Measurements from ENCODE around the gene TRAPPC5. TPM values are rescaled to one million over a fixed set of nuclear protein-coding genes. Genes with fewer than 3 reads are reported as not detected.
A peak's percentile ranks its signal among the peaks of the same experiment; 100 is the strongest.

TRAPPC5 gene
- total and polyA plus RNA-seq, 8 donors, result 4.5 to 203 (median 18.8) TPM

- Histone ChIP-seq H3K4me1 (peaks cover 0 to 13% (median 4%) of the 10 kb centered on the region in 4 donors), H3K27ac (no peak overlapping the region), H3K9me3 (peaks cover 0 to 7% (median 0%) of the 10 kb centered on the region in 4 donors), H3K27me3 (peaks cover 0 to 77% (median 40%) of the 10 kb centered on the region in 3 donors), H3K36me3 (no peaks in the 10 kb centered on the region), H3K4me3 (no peak overlapping the region)
- intact Hi-C loops (cut with DNase I; ENCODE audit: low total_unique reads), result no loop called here
- TF ChIP-seq, protein P1, sequence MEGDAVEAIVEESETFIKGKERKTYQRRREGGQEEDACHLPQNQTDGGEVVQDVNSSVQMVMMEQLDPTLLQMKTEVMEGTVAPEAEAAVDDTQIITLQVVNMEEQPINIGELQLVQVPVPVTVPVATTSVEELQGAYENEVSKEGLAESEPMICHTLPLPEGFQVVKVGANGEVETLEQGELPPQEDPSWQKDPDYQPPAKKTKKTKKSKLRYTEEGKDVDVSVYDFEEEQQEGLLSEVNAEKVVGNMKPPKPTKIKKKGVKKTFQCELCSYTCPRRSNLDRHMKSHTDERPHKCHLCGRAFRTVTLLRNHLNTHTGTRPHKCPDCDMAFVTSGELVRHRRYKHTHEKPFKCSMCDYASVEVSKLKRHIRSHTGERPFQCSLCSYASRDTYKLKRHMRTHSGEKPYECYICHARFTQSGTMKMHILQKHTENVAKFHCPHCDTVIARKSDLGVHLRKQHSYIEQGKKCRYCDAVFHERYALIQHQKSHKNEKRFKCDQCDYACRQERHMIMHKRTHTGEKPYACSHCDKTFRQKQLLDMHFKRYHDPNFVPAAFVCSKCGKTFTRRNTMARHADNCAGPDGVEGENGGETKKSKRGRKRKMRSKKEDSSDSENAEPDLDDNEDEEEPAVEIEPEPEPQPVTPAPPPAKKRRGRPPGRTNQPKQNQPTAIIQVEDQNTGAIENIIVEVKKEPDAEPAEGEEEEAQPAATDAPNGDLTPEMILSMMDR (IDR thresholded peaks at IDR 0.05), result no peak
- TF ChIP-seq POLR2AphosphoS5 (IDR thresholded peaks at IDR 0.05), result no peak
- TF ChIP-seq EP300 (IDR thresholded peaks at IDR 0.05), result no peak
- no peak for TF ChIP-seq POLR2A (IDR thresholded peaks at IDR 0.05)
- DNase-seq, result no peak
- 41 to 56% (median 44%) methylated on average over 6 to 9 of the region's 9 CpGs for WGBS, 5 donors
Observed at GRCh38 chr19:7672522-7672921, 8.1 kb upstream of the TRAPPC5 start.

GRCh38 chr19:7674010-7675005 is 6.3 kb upstream of the TRAPPC5 start:
- H3K4me3 ChIP-seq, result no peak overlapping the region
- intact Hi-C loops (cut with DNase I; ENCODE audit: low total_unique reads), result no loop called here
- H3K9me3 ChIP-seq, result peaks cover 0 to 7% (median 0%) of the 10 kb centered on the region in 4 donors
- DNase-seq, result peak; percentile 70 to 78
- peaks cover 0 to 86% (median 47%) of the 10 kb centered on the region in 3 donors for H3K27me3 ChIP-seq
- H3K27ac ChIP-seq, result peak overlapping the region in 2 of 5 donors; percentile 46 to 50
- WGBS, 5 donors, result 43 to 57% (median 54%) methylated on average over 15 to 21 of the region's 21 CpGs
- TF ChIP-seq POLR2A (IDR thresholded peaks at IDR 0.05), result no peak
- no peak for TF ChIP-seq POLR2AphosphoS5 (IDR thresholded peaks at IDR 0.05)
- TF ChIP-seq, protein P1 (IDR thresholded peaks at IDR 0.05), result no peak
- no peak for TF ChIP-seq EP300 (IDR thresholded peaks at IDR 0.05)
- peaks cover 0 to 13% (median 4%) of the 10 kb centered on the region in 4 donors for H3K4me1 ChIP-seq
- no peaks in the 10 kb centered on the region for H3K36me3 ChIP-seq

DNA sequence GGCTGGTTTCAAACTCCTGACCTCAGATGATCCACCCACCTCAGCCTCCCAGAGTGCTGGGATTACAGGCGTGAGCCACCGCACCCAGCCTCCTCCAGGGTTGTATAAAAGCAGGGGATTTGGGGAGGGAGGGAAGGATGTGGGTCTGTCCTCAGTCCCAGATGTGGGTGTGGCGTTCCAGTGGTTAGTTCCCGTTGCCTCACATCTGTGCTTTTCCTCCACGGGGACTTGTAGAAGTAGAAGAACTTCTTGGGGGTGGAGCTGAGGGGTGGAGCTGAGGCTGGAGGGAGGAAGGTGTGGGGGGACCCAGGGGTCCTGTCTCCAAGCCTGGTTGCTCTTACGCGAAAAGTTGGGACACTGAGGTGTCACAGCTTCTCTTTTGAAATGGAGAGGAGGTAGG is 4.3 kb upstream of the TRAPPC5 start:
- TF ChIP-seq POLR2A (IDR thresholded peaks at IDR 0.05) (no peak), POLR2AphosphoS5 (IDR thresholded peaks at IDR 0.05) (no peak), EP300 (IDR thresholded peaks at IDR 0.05) (no peak)
- TF ChIP-seq, protein P1 (IDR thresholded peaks at IDR 0.05), result no peak
- Histone ChIP-seq H3K27ac (peak overlapping the region in 2 of 5 donors; percentile 38 to 66), H3K27me3 (peaks cover 0 to 76% (median 31%) of the 10 kb centered on the region in 3 donors), H3K4me3 (peak overlapping the region in 1 of 4 donors; percentile 20), H3K4me1 (peaks cover 0 to 16% (median 12%) of the 10 kb centered on the region in 4 donors), H3K9me3 (peaks cover 0 to 7% (median 0%) of the 10 kb centered on the region in 4 donors), H3K36me3 (no peaks in the 10 kb centered on the region)
- DNase-seq, result no peak
- WGBS, 5 donors, result 34 to 42% (median 38%) methylated on average over 5 to 7 of the region's 7 CpGs
- intact Hi-C loops (cut with DNase I; ENCODE audit: low total_unique reads), result no loop called here

GRCh38 chr19:7676854-7677253 is 3.8 kb upstream of the TRAPPC5 start, which contains the start of gene MCEMP1:
MCEMP1 (plus strand) TSS chr19:7677090; CDS start chr19:7677121, 31 bp downstream.
- Histone ChIP-seq H3K36me3 (no peaks in the 10 kb centered on the region), H3K9me3 (peaks cover 0 to 7% (median 0%) of the 10 kb centered on the region in 4 donors), H3K4me3 (peak within 1 kb of the TSS in 2 of 4 donors; percentile 20 to 24), H3K4me1 (peaks cover 0 to 21% (median 17%) of the 10 kb centered on the region in 4 donors), H3K27me3 (peaks cover 0 to 72% (median 31%) of the 10 kb centered on the region in 3 donors), H3K27ac (peak within 1 kb of the TSS in 2 of 5 donors; percentile 38 to 66)
- no peak for DNase-seq
- WGBS, 5 donors, result 32 to 48% (median 43%) methylated on average over 9 to 10 of the region's 10 CpGs
- intact Hi-C loops (cut with DNase I; ENCODE audit: low total_unique reads), result no loop called here
- no peak for TF ChIP-seq POLR2AphosphoS5 (IDR thresholded peaks at IDR 0.05)
- no peak for TF ChIP-seq POLR2A (IDR thresholded peaks at IDR 0.05)
- TF ChIP-seq, protein P1 (IDR thresholded peaks at IDR 0.05), result no peak
- TF ChIP-seq EP300 (IDR thresholded peaks at IDR 0.05), result no peak

Data from stomach (tissue), 9 donors.